Bronchus fibroblast of lung (primary cell): Measurements from ENCODE around the gene TIMM22. TPM values are rescaled to one million over a fixed set of nuclear protein-coding genes. Genes with fewer than 3 reads are reported as not detected.

Experiments
- total RNA-seq: library from RNA; depleted of rRNA; stranded (reverse); fragments of >200 nt; gene quantifications from 2 replicates; pipeline ENCODE4 v1.2.3, GENCODE V29; 2015

TIMM22 gene
- total RNA-seq: 17.8 and 18.7 TPM in 2 replicates

DNA sequence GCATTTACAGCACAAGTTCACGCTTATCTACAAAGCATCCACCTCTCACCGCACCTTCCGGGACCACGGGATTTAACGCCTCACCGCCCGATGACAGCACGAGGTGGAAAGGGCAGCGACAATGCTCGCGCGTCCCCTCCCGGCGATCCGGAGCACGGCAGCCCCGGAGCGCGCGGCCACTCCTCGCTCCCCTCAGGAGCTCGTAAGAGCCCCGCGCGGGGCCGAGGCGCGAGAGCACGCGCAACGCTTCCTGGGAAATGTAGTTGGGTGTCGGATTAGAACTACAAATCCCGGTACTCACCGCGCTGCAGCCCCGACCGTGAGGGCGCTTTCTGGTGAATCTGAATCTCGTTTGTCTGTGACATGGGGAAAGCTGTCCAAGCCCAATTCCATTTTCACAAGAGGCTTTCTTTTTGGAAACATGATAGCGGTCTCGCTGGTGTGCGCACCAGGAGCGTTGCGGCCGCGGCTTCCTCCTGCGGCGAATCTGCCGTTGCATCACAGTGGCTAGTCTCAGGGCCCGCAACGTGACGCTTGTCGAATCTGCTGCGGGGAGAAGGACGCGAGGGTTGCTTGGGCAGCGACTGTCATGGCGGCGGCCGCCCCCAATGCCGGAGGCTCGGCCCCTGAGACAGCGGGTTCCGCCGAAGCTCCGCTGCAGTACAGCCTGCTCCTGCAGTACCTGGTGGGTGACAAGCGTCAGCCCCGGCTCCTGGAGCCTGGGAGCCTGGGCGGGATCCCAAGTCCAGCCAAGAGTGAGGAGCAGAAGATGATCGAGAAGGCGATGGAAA lies at the start of gene TIMM22:
TIMM22 (plus strand) TSS at position 576 of the 791 bp plus-strand sequence; CDS start at position 590, 14 bp downstream.

DNA sequence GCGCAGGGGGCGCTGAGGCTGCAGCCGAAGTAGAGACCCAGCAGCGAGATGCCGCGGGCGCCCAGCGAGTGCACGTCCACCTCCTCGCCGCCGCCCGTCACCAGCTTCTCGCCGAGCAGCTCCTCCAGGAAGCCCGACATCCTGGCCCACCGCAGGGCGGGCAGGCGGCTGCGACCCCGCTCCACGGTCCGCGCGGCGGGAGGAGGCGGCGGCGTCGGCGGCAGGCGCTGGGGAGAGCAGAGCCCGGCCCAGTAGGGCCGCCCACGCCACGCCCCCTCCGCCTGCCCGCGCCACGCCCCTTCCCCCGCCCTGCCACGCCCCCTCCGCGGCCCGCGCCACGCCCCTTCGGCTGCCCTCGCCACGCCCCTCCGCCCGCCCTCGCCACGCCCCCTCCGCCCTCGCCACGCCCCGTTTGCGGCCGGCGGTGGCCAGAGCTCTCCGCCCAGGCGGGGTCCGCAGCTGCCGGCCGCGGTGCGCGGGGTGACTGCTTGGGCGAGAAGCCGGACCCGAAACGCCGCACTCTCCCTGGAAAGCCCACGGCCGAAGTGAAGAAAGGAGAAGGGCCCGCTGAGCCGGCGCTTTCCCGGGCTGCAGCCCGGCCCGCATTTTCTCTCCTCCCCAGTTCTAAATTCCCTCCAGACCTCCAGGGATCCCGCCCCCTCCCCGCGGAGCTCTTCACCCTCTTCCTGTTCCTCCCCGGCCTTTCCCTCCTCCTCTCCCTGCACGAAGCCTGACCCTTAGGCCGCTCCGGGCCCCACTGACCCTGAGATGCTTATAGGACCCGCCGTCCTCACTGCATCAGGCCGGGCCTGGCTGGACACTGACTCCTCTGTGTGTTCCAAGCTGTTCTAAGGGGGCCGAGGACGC lies 17.2 kb upstream of the TIMM22 start, which contains the start of gene NXN:
NXN (minus strand) TSS at position 238 of the 867 bp plus-strand sequence.

Other genes with a start within 250 kb of the TIMM22 start
- 20.2 and 21.9 TPM in 2 replicates for gene GEMIN4, start 244.9 kb upstream of the TIMM22 start, total RNA-seq
- gene GLOD4, start 214.8 kb upstream of the TIMM22 start, total RNA-seq: 32.3 and 39.2 TPM in 2 replicates
- 24.1 and 27.1 TPM in 2 replicates for gene MRM3, start 214.8 kb upstream of the TIMM22 start, total RNA-seq
- 53.8 and 55.4 TPM in 2 replicates for gene NXN, start 17.4 kb upstream of the TIMM22 start, total RNA-seq
- gene ABR, start 182.9 kb downstream of the TIMM22 start, total RNA-seq: 35.8 and 40.7 TPM in 2 replicates